ENCODE results near the gene C10orf105. TPM values are rescaled to one million over a fixed set of nuclear protein-coding genes. Genes with fewer than 3 reads are reported as not detected.

C10orf105 gene
- polyA plus RNA-seq, 1 donor (not counting 4 experiments of a cell fraction or from before 2014, with no cell fraction given) = not detected

DNA sequence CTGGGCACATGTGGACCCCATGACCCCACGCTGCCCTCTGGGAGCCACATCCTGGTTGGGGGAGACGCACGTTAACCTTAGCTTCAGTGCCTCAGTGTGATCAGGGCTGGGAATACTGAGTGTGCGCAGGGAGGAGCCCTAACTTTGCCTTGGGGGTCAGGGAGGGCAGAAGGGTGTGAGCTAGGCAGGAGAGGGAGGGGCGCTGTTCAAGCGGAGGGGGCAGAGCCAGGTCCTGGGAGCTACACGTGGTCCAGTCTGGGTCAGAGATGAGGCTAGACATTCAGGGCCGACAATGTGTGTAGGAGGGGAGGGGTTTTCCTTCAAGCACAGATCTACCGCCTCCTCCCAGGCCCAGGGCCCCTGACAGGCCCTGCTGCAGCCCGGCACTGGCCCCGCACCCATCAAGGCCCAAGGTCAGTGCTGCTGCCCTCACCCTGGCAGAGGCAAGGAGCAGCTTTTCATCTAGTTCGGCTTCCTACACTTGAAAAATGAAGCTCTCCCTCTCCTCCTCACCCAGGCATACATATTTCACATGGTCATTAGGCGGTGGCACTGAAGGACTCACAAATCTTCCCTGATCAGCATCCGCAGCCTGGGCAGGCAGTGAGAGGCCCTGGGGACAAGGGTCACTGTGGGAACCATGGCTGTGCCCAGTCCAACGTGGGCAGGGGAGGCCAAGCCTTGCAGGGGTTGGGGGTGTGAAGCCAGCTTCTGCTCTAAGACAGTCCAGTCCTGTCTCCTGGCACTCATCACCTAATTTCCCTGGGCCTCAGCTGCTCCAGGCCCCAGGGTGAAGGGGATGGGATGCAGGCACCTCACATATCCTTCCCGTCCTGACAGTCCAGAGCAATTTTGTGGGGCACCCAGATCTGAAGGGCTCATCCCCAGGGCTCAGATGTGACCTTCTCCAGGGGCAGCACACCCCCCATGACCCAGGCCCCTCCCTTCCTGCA is 47.3 kb downstream of the C10orf105 start:
- H3K9ac ChIP-seq (ENCODE audit: control insufficient read depth, extremely low read depth, insufficient read depth, low read length) = no peak overlapping the region
- no peak overlapping the region for H3K4me2 ChIP-seq (ENCODE audit: control insufficient read depth, extremely low read depth, insufficient read depth, low read depth, low read length)
- no peak overlapping the region for H2AFZ ChIP-seq (ENCODE audit: control insufficient read depth, low read length)
- H3K36me3 ChIP-seq (ENCODE audit: control insufficient read depth in 2 of 2, extremely low read depth in 1 of 2, insufficient read depth in 2 of 2, low read length in 2 of 2) = no peaks in the 10 kb centered on the region
- no peak for TF ChIP-seq CTCF (optimal IDR thresholded peaks at IDR 0.05 in 1 of 3, IDR thresholded peaks at IDR 0.05 in 1 of 3, conservative IDR thresholded peaks at IDR 0.05 in 1 of 3; ENCODE audit: extremely low read depth in 1 of 3, insufficient read depth in 2 of 3, low read length in 3 of 3)
- TF ChIP-seq EZH2 (IDR thresholded peaks at IDR 0.05; ENCODE audit: low read length) = no peak
- H3K4me1 ChIP-seq (ENCODE audit: control insufficient read depth, extremely low read depth, insufficient read depth, low read length) = no peaks in the 10 kb centered on the region
- FAIRE-seq (no peak), DNase-seq (ENCODE audit: low read depth, low spot score) (no peak)
- H3K79me2 ChIP-seq (ENCODE audit: control insufficient read depth, insufficient read depth, low read length) = no peaks in the 10 kb centered on the region
- no peaks in the 10 kb centered on the region for H4K20me1 ChIP-seq (ENCODE audit: control insufficient read depth, extremely low read depth, insufficient read depth, low read length)
- H3K9me1 ChIP-seq (ENCODE audit: control insufficient read depth, extremely low read depth, insufficient read depth, low read length) = no peaks in the 10 kb centered on the region
- no peaks in the 10 kb centered on the region for H3K9me3 ChIP-seq (ENCODE audit: control insufficient read depth, low read depth, low read length)
- H3K27ac ChIP-seq (ENCODE audit: control insufficient read depth, insufficient read depth, low read length) = no peak overlapping the region
- H3K4me3 ChIP-seq (ENCODE audit: control insufficient read depth in 2 of 3, extremely low read depth in 1 of 3, insufficient read depth in 2 of 3, low read depth in 1 of 3, low read length in 3 of 3) = no peak overlapping the region
- peaks cover 4% of the 10 kb centered on the region for H3K27me3 ChIP-seq (ENCODE audit: control insufficient read depth, extremely low read depth, insufficient read depth, low read length)
- dilution Hi-C loops (cut with MboI; ENCODE audit: extremely low pct_ligation_motif_present, low sequenced_read_pairs) = no loop called here

DNA sequence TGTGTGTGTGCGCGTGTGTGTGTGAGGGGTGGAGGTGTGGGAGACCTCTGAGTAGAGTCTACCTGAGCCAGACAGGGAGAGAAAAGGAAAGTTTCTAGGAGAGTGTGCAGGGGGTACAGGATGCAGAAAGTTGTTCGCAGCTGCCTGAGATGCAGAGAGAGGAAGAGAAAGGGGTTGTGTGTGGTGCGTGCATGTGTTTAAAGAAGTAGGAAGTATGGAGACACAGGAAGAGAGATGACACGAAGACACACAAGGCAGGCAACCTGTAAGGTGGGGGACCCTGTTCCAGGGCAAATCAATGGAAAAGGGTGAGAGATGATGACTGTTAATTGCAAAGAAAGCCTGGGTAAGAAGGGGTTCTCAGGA is 52.2 kb downstream of the C10orf105 start:
- TF ChIP-seq CTCF (optimal IDR thresholded peaks at IDR 0.05 in 1 of 3, IDR thresholded peaks at IDR 0.05 in 1 of 3, conservative IDR thresholded peaks at IDR 0.05 in 1 of 3; ENCODE audit: extremely low read depth in 1 of 3, insufficient read depth in 2 of 3, low read length in 3 of 3) (no peak), EZH2 (IDR thresholded peaks at IDR 0.05; ENCODE audit: low read length) (no peak)
- H3K4me1 ChIP-seq (ENCODE audit: control insufficient read depth, extremely low read depth, insufficient read depth, low read length) = no peaks in the 10 kb centered on the region
- FAIRE-seq (no peak), DNase-seq (ENCODE audit: low read depth, low spot score) (no peak)
- H3K9me1 ChIP-seq (ENCODE audit: control insufficient read depth, extremely low read depth, insufficient read depth, low read length) = no peaks in the 10 kb centered on the region
- H2AFZ ChIP-seq (ENCODE audit: control insufficient read depth, low read length) = no peak overlapping the region
- no peak overlapping the region for H3K27ac ChIP-seq (ENCODE audit: control insufficient read depth, insufficient read depth, low read length)
- H4K20me1 ChIP-seq (ENCODE audit: control insufficient read depth, extremely low read depth, insufficient read depth, low read length) = no peaks in the 10 kb centered on the region
- no peaks in the 10 kb centered on the region for H3K79me2 ChIP-seq (ENCODE audit: control insufficient read depth, insufficient read depth, low read length)
- no peak overlapping the region for H3K4me3 ChIP-seq (ENCODE audit: control insufficient read depth in 2 of 3, extremely low read depth in 1 of 3, insufficient read depth in 2 of 3, low read depth in 1 of 3, low read length in 3 of 3)
- H3K9ac ChIP-seq (ENCODE audit: control insufficient read depth, extremely low read depth, insufficient read depth, low read length) = no peak overlapping the region
- H3K4me2 ChIP-seq (ENCODE audit: control insufficient read depth, extremely low read depth, insufficient read depth, low read depth, low read length) = no peak overlapping the region
- H3K27me3 ChIP-seq (ENCODE audit: control insufficient read depth, extremely low read depth, insufficient read depth, low read length) = peaks cover 10% of the 10 kb centered on the region
- dilution Hi-C loops (cut with MboI; ENCODE audit: extremely low pct_ligation_motif_present, low sequenced_read_pairs) = no loop called here
- H3K9me3 ChIP-seq (ENCODE audit: control insufficient read depth, low read depth, low read length) = no peaks in the 10 kb centered on the region
- no peaks in the 10 kb centered on the region for H3K36me3 ChIP-seq (ENCODE audit: control insufficient read depth in 2 of 2, extremely low read depth in 1 of 2, insufficient read depth in 2 of 2, low read length in 2 of 2)

All from keratinocyte (primary cell).